GM23248 (cell line): ENCODE measurements around the gene WWOX. TPM values are rescaled to one million over a fixed set of nuclear protein-coding genes. Genes with fewer than 3 reads are reported as not detected.

ENCODE experiments used
- DNase-seq: peaks from one replicate; pipeline ENCODE4 v3.0.0-alpha.2; 2015
- H2AFZ ChIP-seq: fragments of 200-600 bp; sonication (generic); 2 replicates; pipeline ENCODE4 v1.6.1; 2016; ENCODE audit warnings: antibody characterized with exemption
- H3F3A ChIP-seq: fragments of 200-600 bp; sonication (generic); 2 replicates; pipeline ENCODE4 v1.6.1; 2016; ENCODE audit warnings: mild to moderate bottlenecking, antibody characterized with exemption, mixed run types; ENCODE audit not compliant: insufficient read depth
- H3K27ac ChIP-seq: fragments of 200-600 bp; sonication (generic); 2 replicates; pipeline ENCODE4 v1.5.1; 2016; ENCODE audit warnings: mild to moderate bottlenecking
- H3K27me3 ChIP-seq: fragments of 200-600 bp; sonication (generic); replicated peaks from 2 replicates; pipeline ENCODE4 v1.6.1; 2016; ENCODE audit warnings: mild to moderate bottlenecking; ENCODE audit not compliant: insufficient read depth
- H3K36me3 ChIP-seq: fragments of 200-600 bp; sonication (generic); 2 replicates; pipeline ENCODE4 v1.6.1; 2016; ENCODE audit warnings: low read depth, mild to moderate bottlenecking
- H3K4me1 ChIP-seq: fragments of 200-600 bp; sonication (generic); 2 replicates; pipeline ENCODE4 v1.6.1; 2016; ENCODE audit warnings: mild to moderate bottlenecking; ENCODE audit not compliant: insufficient read depth
- H3K4me2 ChIP-seq: fragments of 200-600 bp; sonication (generic); one replicate; pipeline ENCODE4 v1.6.1; 2016; ENCODE audit warnings: mild to moderate bottlenecking; ENCODE audit not compliant: unreplicated experiment
- H3K4me3 ChIP-seq: fragments of 200-600 bp; sonication (generic); 2 replicates; pipeline ENCODE4 v1.5.1; 2016; ENCODE audit warnings: mild to moderate bottlenecking
- H3K79me2 ChIP-seq: fragments of 200-600 bp; sonication (generic); 2 replicates; pipeline ENCODE4 v1.6.1; 2016; ENCODE audit warnings: mild to moderate bottlenecking; ENCODE audit not compliant: insufficient read depth
- H3K9ac ChIP-seq: fragments of 200-600 bp; sonication (generic); 2 replicates; pipeline ENCODE4 v1.6.1; 2016; ENCODE audit warnings: mild to moderate bottlenecking
- H3K9me2 ChIP-seq: fragments of 200-600 bp; sonication (generic); 2 replicates; pipeline ENCODE4 v1.6.1; 2016; ENCODE audit warnings: mixed run types, mild to moderate bottlenecking, moderate library complexity; ENCODE audit not compliant: insufficient read depth
- H3K9me3 ChIP-seq: fragments of 200-600 bp; sonication (generic); one replicate; pipeline ENCODE4 v1.6.1; 2017; ENCODE audit warnings: low read depth
- H4K20me1 ChIP-seq: fragments of 200-600 bp; sonication (generic); 2 replicates; pipeline ENCODE4 v1.6.0; 2016; ENCODE audit not compliant: insufficient read depth
- EZH2 ChIP-seq: fragments of 200-600 bp; sonication (generic); IDR thresholded peaks from 2 replicates; pipeline ENCODE4 v1.6.1; 2018; ENCODE audit warnings: antibody characterized with exemption, mild to moderate bottlenecking; ENCODE audit not compliant: insufficient read depth, poor library complexity, severe bottlenecking
- EZH2phosphoT487 ChIP-seq: fragments of 200-600 bp; sonication (generic); IDR thresholded peaks from 2 replicates; pipeline ENCODE4 v1.6.1; 2018; ENCODE audit warnings: antibody characterized with exemption, moderate library complexity, mild to moderate bottlenecking, low read depth; ENCODE audit not compliant: insufficient read depth
- WGBS, 2 experiments: methylation state at CpG; one replicate each; pipeline ENCODE4 v1.1.6; 2015 to 2017; ENCODE audit warnings: low lambda C conversion rate in 2 of 2, low coverage in 1 of 2; ENCODE audit errors: missing lambda C conversion rate in 2 of 2; 5-methylcytosine and 5-hydroxymethylcytosine counted together
- in situ Hi-C: fragments of 300-500 bp; cut with MboI; formaldehyde crosslinking; loops from 2 replicates; pipeline ENCODE4 v1.15.0; 2020
- polyA plus RNA-seq: library from polyadenylated mRNA; unstranded; fragments of >200 nt; fragmentation: Nextera tagmentation; extraction: Ambion mirVana; gene quantifications from 2 replicates; pipeline ENCODE4 v1.2.1, GENCODE V29; 2016
- total RNA-seq: library from RNA; depleted of rRNA; stranded (reverse); fragments of >200 nt; shearing (Covaris generic); gene quantifications from 2 replicates; pipeline ENCODE4 v1.2.3, GENCODE V29; 2014

Gene WWOX
- total and polyA plus RNA-seq, 2 experiments from 2014 or later = 4.5 to 6.6 TPM

GRCh38 chr16:78179666-78180065 lies 80.2 kb downstream of the WWOX start:
- Histone ChIP-seq H3K4me1 (no peaks in the 10 kb centered on the region), H3K27me3 (0 out of 2 replicates have a peak, but pooled peaks cover 7% of the 10 kb centered on the region), H3F3A (no peaks in the 10 kb centered on the region), H3K79me2 (no peaks in the 10 kb centered on the region), H4K20me1 (no peaks in the 10 kb centered on the region), H3K27ac (no peak overlapping the region), H3K9me3 (no peaks in the 10 kb centered on the region), H3K9me2 (no peaks in the 10 kb centered on the region), H3K36me3 (no peaks in the 10 kb centered on the region), H2AFZ (no peak overlapping the region), H3K9ac (no peak overlapping the region), H3K4me3 (no peak overlapping the region), H3K4me2 (no peak overlapping the region)
- DNase-seq = no peak
- WGBS, 2 experiments = 59 to 65% methylated on average over 4 of the region's 4 CpGs
- in situ Hi-C loops = no loop called here
- no peak for TF ChIP-seq EZH2phosphoT487
- TF ChIP-seq EZH2 = no peak

DNA sequence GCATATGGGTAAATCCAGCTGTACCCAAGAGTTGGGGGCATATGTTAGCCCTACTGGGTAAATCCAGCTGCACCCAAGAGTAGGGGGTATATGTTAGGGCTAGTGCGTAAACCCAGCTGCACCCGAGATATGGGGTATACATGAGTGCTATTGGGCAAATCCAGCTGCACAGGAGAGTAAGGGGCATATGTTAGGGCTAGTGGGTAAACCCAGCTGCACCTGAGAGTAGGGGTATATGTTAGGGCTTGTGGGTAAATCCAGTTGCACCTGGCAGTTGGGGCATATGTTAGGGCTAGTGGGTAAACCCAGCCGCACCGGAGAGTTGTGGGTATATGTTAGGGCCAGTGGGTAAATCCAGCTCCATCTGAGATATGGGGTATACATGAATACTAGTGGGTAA lies 80.9 kb downstream of the WWOX start:
- no peaks in the 10 kb centered on the region for H3K4me1 ChIP-seq
- H3K27ac ChIP-seq = no peak overlapping the region
- no peaks in the 10 kb centered on the region for H3K9me2 ChIP-seq
- no peak overlapping the region for H3K4me3 ChIP-seq
- no peak overlapping the region for H3K4me2 ChIP-seq
- WGBS, 2 experiments = 84 to 87% methylated on average over 4 of the region's 4 CpGs
- H4K20me1 ChIP-seq = no peaks in the 10 kb centered on the region
- no peak overlapping the region for H2AFZ ChIP-seq
- TF ChIP-seq EZH2 (no peak), EZH2phosphoT487 (no peak)
- H3K36me3 ChIP-seq = no peaks in the 10 kb centered on the region
- 0 out of 2 replicates have a peak, but pooled peaks cover 7% of the 10 kb centered on the region for H3K27me3 ChIP-seq
- H3K79me2 ChIP-seq = no peaks in the 10 kb centered on the region
- DNase-seq = no peak
- H3K9ac ChIP-seq = no peak overlapping the region
- no peaks in the 10 kb centered on the region for H3K9me3 ChIP-seq
- in situ Hi-C loops = no loop called here
- no peaks in the 10 kb centered on the region for H3F3A ChIP-seq

DNA sequence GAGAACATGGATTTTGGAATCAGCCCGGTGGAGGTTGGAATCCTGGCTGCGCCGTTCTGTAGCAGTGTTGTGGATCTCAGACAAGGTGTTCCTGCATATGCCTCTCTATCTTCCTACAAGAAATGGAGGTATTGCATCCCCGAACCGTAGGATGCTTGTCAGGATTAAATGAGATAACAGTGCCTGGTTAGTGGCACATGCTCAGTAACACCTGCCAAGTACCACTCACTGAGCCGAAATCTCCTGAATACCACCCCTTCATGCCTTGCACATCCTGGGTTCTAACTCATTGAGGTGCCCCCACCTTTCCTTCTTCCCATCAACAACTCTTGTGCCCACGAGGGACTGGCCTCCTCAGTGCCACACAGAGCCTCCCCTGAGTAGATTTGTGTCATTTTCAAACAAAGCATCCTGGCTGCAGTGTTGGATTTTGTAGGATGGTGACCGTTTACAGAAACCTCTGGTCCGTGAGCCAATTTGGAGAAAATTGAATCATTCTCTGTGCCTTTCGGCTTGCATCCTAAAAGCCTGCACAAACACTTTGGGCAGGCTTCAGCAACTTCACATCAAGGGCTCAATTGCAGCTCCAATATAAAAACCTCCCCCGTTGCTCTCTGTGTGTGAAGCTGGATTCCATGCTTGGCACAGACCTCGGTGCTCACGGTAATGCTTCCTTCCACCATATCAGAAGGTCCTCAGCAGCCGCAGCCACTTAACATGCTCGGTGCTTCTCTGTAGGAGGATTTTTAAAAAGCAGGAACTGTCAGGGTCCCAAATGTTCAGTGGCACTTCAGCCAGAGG lies 84.2 kb downstream of the WWOX start:
- Histone ChIP-seq H3K4me1 (no peaks in the 10 kb centered on the region), H3K27ac (no peak overlapping the region), H3K27me3 (0 out of 2 replicates have a peak, but pooled peaks cover 7% of the 10 kb centered on the region), H3K9me2 (no peaks in the 10 kb centered on the region), H3K4me3 (peak overlapping the region; percentile 37; the same call in 1 of the 2 replicates), H3F3A (no peaks in the 10 kb centered on the region), H3K36me3 (no peaks in the 10 kb centered on the region), H4K20me1 (no peaks in the 10 kb centered on the region), H3K4me2 (peak overlapping the region; percentile 41), H2AFZ (peak overlapping the region; percentile 34; the same call in 1 of the 2 replicates), H3K79me2 (no peaks in the 10 kb centered on the region), H3K9ac (no peak overlapping the region), H3K9me3 (no peaks in the 10 kb centered on the region)
- TF ChIP-seq EZH2 (no peak), EZH2phosphoT487 (no peak)
- 35 to 37% methylated on average over 15 of the region's 15 CpGs for WGBS, 2 experiments
- DNase-seq = peak; percentile 26
- in situ Hi-C loops = no loop called here

DNA sequence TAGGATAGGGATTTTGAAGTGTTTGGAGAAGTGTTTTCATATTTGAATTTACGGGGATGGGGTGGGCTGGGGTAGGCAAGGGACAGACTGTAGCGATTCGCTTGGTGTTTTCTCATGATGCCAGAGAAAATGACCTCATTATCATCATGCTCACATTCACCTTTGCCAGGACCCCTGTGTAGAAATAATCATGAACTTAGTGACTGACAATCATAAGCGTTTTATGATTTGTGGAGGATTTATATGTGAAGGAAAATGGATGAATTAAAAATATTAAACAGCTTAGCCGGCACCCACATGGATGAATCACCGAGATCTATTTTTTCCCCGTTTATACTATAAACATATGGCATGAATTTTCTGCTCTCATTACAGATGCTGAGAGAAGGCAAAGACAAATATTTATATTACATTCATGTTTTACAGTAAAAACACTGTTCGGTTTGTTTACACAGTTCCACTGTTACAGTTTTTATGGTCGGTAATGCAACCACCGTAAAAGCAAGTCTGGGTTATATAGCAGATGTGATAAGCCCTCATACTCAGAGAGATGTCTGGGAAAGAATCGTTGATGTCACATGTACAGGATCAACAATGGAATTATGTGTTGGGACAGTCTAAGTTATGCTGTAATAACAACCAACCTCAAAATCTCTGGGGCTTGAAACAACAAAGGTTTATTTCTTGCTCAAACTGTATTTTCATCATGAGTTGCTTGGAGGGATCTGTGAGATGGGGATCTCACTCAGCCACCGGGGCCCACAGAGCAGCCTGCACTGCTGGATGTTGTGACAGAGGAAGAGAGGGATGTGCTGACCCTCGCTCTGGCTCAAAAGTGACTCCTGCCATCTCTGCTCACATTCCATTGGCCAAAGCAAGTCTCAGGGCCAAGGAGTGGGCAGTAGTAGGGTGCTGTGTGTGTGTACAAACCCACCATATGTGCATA lies 85.1 kb downstream of the WWOX start:
- Histone ChIP-seq H3K4me3 (peak overlapping the region; percentile 37; the same call in 1 of the 2 replicates), H3K79me2 (no peaks in the 10 kb centered on the region), H4K20me1 (no peaks in the 10 kb centered on the region), H3K4me2 (peak overlapping the region; percentile 41), H3K9me3 (no peaks in the 10 kb centered on the region), H3K4me1 (no peaks in the 10 kb centered on the region), H3K27ac (no peak overlapping the region), H2AFZ (peak overlapping the region; percentile 34; the same call in 1 of the 2 replicates), H3F3A (no peaks in the 10 kb centered on the region), H3K9me2 (no peaks in the 10 kb centered on the region), H3K36me3 (no peaks in the 10 kb centered on the region), H3K9ac (no peak overlapping the region), H3K27me3 (0 out of 2 replicates have a peak, but pooled peaks cover 7% of the 10 kb centered on the region)
- DNase-seq = peak; percentile 35
- no peak for TF ChIP-seq EZH2phosphoT487
- TF ChIP-seq EZH2 = no peak
- WGBS, 2 experiments = 15 to 16% methylated on average over 13 of the region's 13 CpGs
- in situ Hi-C loops = no loop called here
